HepG2 (cell line): Measurements from ENCODE around the gene RNF208. TPM values are rescaled to one million over a fixed set of nuclear protein-coding genes. Genes with fewer than 3 reads are reported as not detected.

Experiments used
- KDM2A ChIP-seq: sonication (generic); formaldehyde crosslinking; IDR thresholded peaks from 2 replicates; pipeline ENCODE4 v1.4.0; 2020; ENCODE audit warnings: low read depth, missing genetic modification reagents, borderline replicate concordance
- KDM4B ChIP-seq: sonication (generic); formaldehyde crosslinking; IDR thresholded peaks from 2 replicates; pipeline ENCODE4 v1.4.0; 2020; ENCODE audit warnings: missing genetic modification reagents
- MTF1 ChIP-seq: sonication (generic); formaldehyde crosslinking; IDR thresholded peaks from 2 replicates; pipeline ENCODE4 v1.5.0; 2020; ENCODE audit warnings: missing genetic modification reagents
- MYC ChIP-seq: sonication (generic); formaldehyde crosslinking; IDR thresholded peaks from 2 replicates; pipeline ENCODE4 v1.9.0; 2021; ENCODE audit warnings: missing genetic modification reagents, borderline replicate concordance
- NCOR1 ChIP-seq: fragments of 200-600 bp; sonication (generic); IDR thresholded peaks from 2 replicates; pipeline ENCODE4 v1.7.0; 2017; ENCODE audit warnings: antibody characterized with exemption, low read length, borderline replicate concordance
- RELA ChIP-seq: sonication (generic); formaldehyde crosslinking; IDR thresholded peaks from 2 replicates; pipeline ENCODE4 v1.4.0; 2020; ENCODE audit warnings: missing genetic modification reagents
- ZBED4 ChIP-seq: sonication (generic); formaldehyde crosslinking; IDR thresholded peaks from 2 replicates; pipeline ENCODE4 v1.4.0; 2020; ENCODE audit warnings: missing genetic modification reagents, borderline replicate concordance
- ZBTB21 ChIP-seq: sonication (generic); formaldehyde crosslinking; IDR thresholded peaks from 2 replicates; pipeline ENCODE4 v1.4.0; 2020; ENCODE audit warnings: missing genetic modification reagents
- ZNF788 ChIP-seq: sonication (generic); formaldehyde crosslinking; IDR thresholded peaks from 2 replicates; pipeline ENCODE4 v1.5.0; 2020; ENCODE audit warnings: mild to moderate bottlenecking, missing genetic modification reagents, borderline replicate concordance
- polyA plus RNA-seq, 8 experiments: library from polyadenylated mRNA; depleted of rRNA in 3 of 8; stranded (reverse) in 7 of 8; unstranded in 1 of 8; fragments of >200 nt; fragmentation: Illumina TruSeq in 4 of 8; extraction: Trizol in 4 of 8; gene quantifications; 2 replicates each; pipeline versions ENCODE4 v1.2.1 to v1.2.3, GENCODE V29; 2011 to 2016; ENCODE audit warnings: low read depth in 4 of 8, missing spikeins in 1 of 8, mixed read lengths in 1 of 8; ENCODE audit not compliant: insufficient read depth in 1 of 8
- total RNA-seq, 5 experiments: library from RNA; depleted of rRNA; stranded (reverse); fragments of >200 nt; fragmentation: Illumina TruSeq; extraction: Trizol; gene quantifications; 2 replicates each; pipeline ENCODE4 v1.2.3, GENCODE V29; 2016; ENCODE audit warnings: low read depth in 1 of 5

RNF208 gene
- total and polyA plus RNA-seq, 2 of the 13 experiments (the other 11 are each of a cell fraction or from before 2014, with no cell fraction given), result 1.6 to 2.1 TPM

- 0 out of 2 replicates have a peak, but pooled peaks have one; percentile 3 for TF ChIP-seq MYC
- TF ChIP-seq ZBTB21 (CRISPR knock-in tag), result no peak
- TF ChIP-seq RELA (CRISPR knock-in tag), result no peak
- TF ChIP-seq MTF1 (CRISPR knock-in tag), result no peak
- TF ChIP-seq ZBED4 (CRISPR knock-in tag), result no peak
- TF ChIP-seq KDM2A (CRISPR knock-in tag), result 0 out of 2 replicates have a peak, but pooled peaks have one; percentile 24
- 0 out of 2 replicates have a peak, but pooled peaks have one; percentile 12 for TF ChIP-seq ZNF788 (CRISPR knock-in tag)
- no peak for TF ChIP-seq NCOR1
- no peak for TF ChIP-seq KDM4B (CRISPR knock-in tag)
- TF ChIP-seq, all 625 proteins: peak for 6
These were observed 25.8 kb upstream of the RNF208 start (continued) for GRCh38 chr9:137247916-137248175.
